GM12878 (cell line): ENCODE measurements around the gene NLGN1.

Experiments
- POLR2A ChIP-seq: IDR thresholded peaks from 2 replicates; pipeline ENCODE4 v1.6.1; 2011; ENCODE audit warnings: low read depth, mild to moderate bottlenecking, low read length
- SKIL ChIP-seq: fragments of 450-650 bp; IDR thresholded peaks from 2 replicates; pipeline ENCODE4 v1.6.1; 2017; ENCODE audit warnings: mild to moderate bottlenecking, low read depth, inconsistent platforms; ENCODE audit not compliant: poor library complexity, severe bottlenecking
- SPI1 ChIP-seq: IDR thresholded peaks from 2 replicates; pipeline ENCODE4 v1.6.1; 2011; ENCODE audit warnings: low read depth, mild to moderate bottlenecking, low read length, moderate library complexity, borderline replicate concordance; ENCODE audit not compliant: insufficient read depth
- TAF1 ChIP-seq: IDR thresholded peaks from 2 replicates; pipeline ENCODE4 v1.6.1; 2011; ENCODE audit warnings: mild to moderate bottlenecking, low read depth, low read length, borderline replicate concordance

DNA sequence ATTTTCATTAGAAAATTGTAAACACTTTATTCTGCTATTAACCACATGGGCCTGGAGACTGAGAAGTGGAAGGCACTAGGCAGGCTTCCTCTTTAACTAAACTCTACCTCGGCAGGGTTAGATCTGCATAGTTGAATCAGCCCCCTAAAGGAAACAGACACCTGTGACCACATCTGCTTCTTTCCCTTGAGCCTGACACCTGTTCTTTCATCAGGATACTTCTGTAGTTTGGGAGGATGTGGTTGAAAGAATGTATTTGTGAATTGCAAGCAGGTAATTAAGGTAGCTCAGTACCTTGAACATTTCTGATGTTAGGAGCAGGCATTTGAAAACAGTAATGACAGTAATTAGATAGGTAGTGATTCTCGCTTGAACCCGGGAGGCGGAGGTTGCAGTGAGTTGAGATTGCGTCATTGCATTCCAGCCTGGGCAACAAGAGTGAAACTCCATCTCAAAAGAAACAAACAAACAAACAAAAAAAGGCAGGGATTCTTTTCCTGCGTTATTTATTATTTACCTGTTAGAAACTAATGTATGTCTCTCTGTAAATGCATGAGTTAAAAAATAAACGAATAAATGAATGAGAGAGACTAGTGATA, 468.5 kb downstream of the NLGN1 start:
- TF ChIP-seq TAF1 (no peak), SPI1 (no peak), SKIL (no peak), POLR2A (no peak)
